OCI-LY1 (cell line): ENCODE measurements around the gene PSMG4.

ENCODE experiments used
- CTCF ChIP-seq: fragments of 200-600 bp; sonication (generic), shearing (Covaris generic); IDR thresholded peaks from 2 replicates; pipeline ENCODE4 v1.5.1; 2017; ENCODE audit warnings: mild to moderate bottlenecking, antibody characterized with exemption, low read length, moderate library complexity, mixed read lengths
- EZH2 ChIP-seq: fragments of 200-600 bp; sonication (generic), shearing (Covaris generic); IDR thresholded peaks from 2 replicates; pipeline ENCODE4 v1.8.0; 2017; ENCODE audit warnings: borderline replicate concordance, mixed run types, mild to moderate bottlenecking, antibody characterized with exemption, low read length, moderate library complexity, mixed read lengths

- TF ChIP-seq EZH2 (no peak), CTCF (no peak)
Measured at GRCh38 chr6:3231247-3232016, 27.3 kb upstream of the PSMG4 start.
